WTC11 (cell line): ENCODE results near the gene SLC5A8. TPM values are rescaled to one million over a fixed set of nuclear protein-coding genes. Genes with fewer than 3 reads are reported as not detected.

Source experiments
- ATAC-seq: fragments of 200-7000 bp; cut with Tn5 transposase; 2 replicates; pipeline ENCODE4 v1.10.0; 2021; ENCODE audit warnings: mild to moderate bottlenecking, moderate library complexity
- Bru-seq: library from RNA; stranded (reverse); fragments of 400-500 nt; gene quantifications from one replicate; lab custom pipeline; 2021; lab: Mats Ljungman, UMichigan
- CTCF ChIA-PET: fragments of 300-600 bp; sonication (Branson Sonifier 250); formaldehyde crosslinking; loops from one replicate; lab custom pipeline; 2021; ENCODE audit warnings: antibody characterized with exemption; lab: Charles Lee
- POLR2A ChIA-PET: fragments of 350-600 bp; sonication (Branson Sonifier 250); formaldehyde crosslinking; loops from one replicate; lab custom pipeline; 2021; ENCODE audit warnings: antibody characterized with exemption; lab: Charles Lee
- DNase-seq: peaks from one replicate; pipeline ENCODE4 v3.0.0; 2021; ENCODE audit warnings: low spot score
- H3K27ac Mint-ChIP-seq: 2 replicates; pipeline ENCODE4 v1.8.0; 2021; ENCODE audit warnings: mixed read lengths
- H3K27me3 Mint-ChIP-seq: 2 replicates; pipeline ENCODE4 v1.8.0; 2021; ENCODE audit warnings: low read depth, mild to moderate bottlenecking, moderate library complexity, mixed read lengths
- H3K36me3 Mint-ChIP-seq: 2 replicates; pipeline ENCODE4 v1.8.0; 2021; ENCODE audit warnings: mixed read lengths
- H3K4me1 Mint-ChIP-seq: 2 replicates; pipeline ENCODE4 v1.8.0; 2022; ENCODE audit warnings: mixed read lengths
- H3K4me3 Mint-ChIP-seq: 2 replicates; pipeline ENCODE4 v1.8.0; 2021; ENCODE audit warnings: mild to moderate bottlenecking, moderate library complexity, mixed read lengths
- H3K9me3 Mint-ChIP-seq: 2 replicates; pipeline ENCODE4 v1.8.0; 2021; ENCODE audit warnings: mixed read lengths
- IRF2 ChIP-seq: sonication (generic); formaldehyde crosslinking; IDR thresholded peaks from 2 replicates; pipeline ENCODE4 v1.8.0; 2022; ENCODE audit warnings: low read depth, missing genetic modification reagents, borderline replicate concordance
- JUN ChIP-seq: sonication (generic); formaldehyde crosslinking; IDR thresholded peaks from 2 replicates; pipeline ENCODE4 v1.8.0; 2023; ENCODE audit warnings: mild to moderate bottlenecking, missing genetic modification reagents
- RELA ChIP-seq: sonication (generic); formaldehyde crosslinking; IDR thresholded peaks from 2 replicates; pipeline ENCODE4 v1.8.1; 2022; ENCODE audit warnings: missing genetic modification reagents, mild to moderate bottlenecking, borderline replicate concordance
- SMAD4 ChIP-seq: sonication (generic); formaldehyde crosslinking; IDR thresholded peaks from 2 replicates; pipeline ENCODE4 v1.8.0; 2022; ENCODE audit warnings: mild to moderate bottlenecking, missing genetic modification reagents
- TEAD1 ChIP-seq: sonication (generic); formaldehyde crosslinking; IDR thresholded peaks from 2 replicates; pipeline ENCODE4 v1.8.0; 2022; ENCODE audit warnings: mild to moderate bottlenecking, missing genetic modification reagents
- ZNF219 ChIP-seq: sonication (generic); formaldehyde crosslinking; IDR thresholded peaks from 2 replicates; pipeline ENCODE4 v1.8.0; 2023; ENCODE audit warnings: missing genetic modification reagents, mild to moderate bottlenecking, borderline replicate concordance
- ZNF423 ChIP-seq: fragments of 250-450 bp; sonication (Bioruptor Pico); IDR thresholded peaks from 2 replicates; pipeline ENCODE4 v2.1.2; 2022; ENCODE audit warnings: mild to moderate bottlenecking, moderate library complexity
- ZNF671 ChIP-seq: fragments of 250-450 bp; sonication (Bioruptor Pico); IDR thresholded peaks from 2 replicates; pipeline ENCODE4 v1.8.0; 2021; ENCODE audit warnings: mild to moderate bottlenecking
- long read RNA-seq, 3 experiments: library from RNA in 1 of 3; library from capped mRNA in 1 of 3; library from polyadenylated mRNA in 1 of 3; unstranded in 2 of 3; stranded (forward) in 1 of 3; transcript quantifications; one replicate each; pipeline ENCODE4 v2.0.0, GENCODE V29; 2021
- total RNA-seq: library from RNA; stranded (reverse); gene quantifications from 3 replicates; pipeline ENCODE4 v1.2.3, GENCODE V29; 2021
- TF ChIP-seq, protein P1 (sequence below): sonication (generic); formaldehyde crosslinking; IDR thresholded peaks from 2 replicates; pipeline ENCODE4 v1.8.0; 2022; ENCODE audit warnings: missing genetic modification reagents
- TF ChIP-seq, protein P2 (sequence below): sonication (generic); formaldehyde crosslinking; conservative IDR thresholded peaks from 2 replicates; pipeline ENCODE4 v1.8.1; 2022; ENCODE audit warnings: mild to moderate bottlenecking, missing genetic modification reagents
- TF ChIP-seq, protein P3 (sequence below): sonication (generic); formaldehyde crosslinking; IDR thresholded peaks from 2 replicates; pipeline ENCODE4 v1.8.1; 2023; ENCODE audit warnings: mild to moderate bottlenecking, missing genetic modification reagents
- TF ChIP-seq, protein P4 (sequence below): sonication (generic); formaldehyde crosslinking; IDR thresholded peaks from 2 replicates; pipeline ENCODE4 v1.8.0; 2023; ENCODE audit warnings: missing genetic modification reagents
- TF ChIP-seq, protein P5 (sequence below): fragments of 250-450 bp; sonication (Bioruptor Pico); IDR thresholded peaks from 2 replicates; pipeline ENCODE4 v2.1.2; 2022; ENCODE audit warnings: mild to moderate bottlenecking, moderate library complexity
- TF ChIP-seq, protein P6 (sequence below): sonication (generic); formaldehyde crosslinking; IDR thresholded peaks from 2 replicates; pipeline ENCODE4 v1.8.0; 2022; ENCODE audit warnings: mild to moderate bottlenecking, missing genetic modification reagents

Gene SLC5A8, protein sequence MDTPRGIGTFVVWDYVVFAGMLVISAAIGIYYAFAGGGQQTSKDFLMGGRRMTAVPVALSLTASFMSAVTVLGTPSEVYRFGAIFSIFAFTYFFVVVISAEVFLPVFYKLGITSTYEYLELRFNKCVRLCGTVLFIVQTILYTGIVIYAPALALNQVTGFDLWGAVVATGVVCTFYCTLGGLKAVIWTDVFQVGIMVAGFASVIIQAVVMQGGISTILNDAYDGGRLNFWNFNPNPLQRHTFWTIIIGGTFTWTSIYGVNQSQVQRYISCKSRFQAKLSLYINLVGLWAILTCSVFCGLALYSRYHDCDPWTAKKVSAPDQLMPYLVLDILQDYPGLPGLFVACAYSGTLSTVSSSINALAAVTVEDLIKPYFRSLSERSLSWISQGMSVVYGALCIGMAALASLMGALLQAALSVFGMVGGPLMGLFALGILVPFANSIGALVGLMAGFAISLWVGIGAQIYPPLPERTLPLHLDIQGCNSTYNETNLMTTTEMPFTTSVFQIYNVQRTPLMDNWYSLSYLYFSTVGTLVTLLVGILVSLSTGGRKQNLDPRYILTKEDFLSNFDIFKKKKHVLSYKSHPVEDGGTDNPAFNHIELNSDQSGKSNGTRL
- total RNA-seq (0.05 to 0.07 TPM in 2 of 3 replicates, not detected in the other), Bru-seq, nascent RNA (percentile 17 among the genes with signal in this experiment)
- long read RNA-seq, experiment 1, full-length matches to known transcripts: 1 of 1 reads
- long read RNA-seq, experiment 1, partial matches to known transcripts: 0 of 1 reads
- long read RNA-seq, experiment 1, other reads (novel, unspliced or antisense): 0 of 1 reads
- long read RNA-seq, experiment 2: 0 reads
- long read RNA-seq, experiment 3, partial matches to known transcripts: 1 of 1 reads
- long read RNA-seq, experiment 3, other reads (novel, unspliced or antisense): 0 of 1 reads

DNA sequence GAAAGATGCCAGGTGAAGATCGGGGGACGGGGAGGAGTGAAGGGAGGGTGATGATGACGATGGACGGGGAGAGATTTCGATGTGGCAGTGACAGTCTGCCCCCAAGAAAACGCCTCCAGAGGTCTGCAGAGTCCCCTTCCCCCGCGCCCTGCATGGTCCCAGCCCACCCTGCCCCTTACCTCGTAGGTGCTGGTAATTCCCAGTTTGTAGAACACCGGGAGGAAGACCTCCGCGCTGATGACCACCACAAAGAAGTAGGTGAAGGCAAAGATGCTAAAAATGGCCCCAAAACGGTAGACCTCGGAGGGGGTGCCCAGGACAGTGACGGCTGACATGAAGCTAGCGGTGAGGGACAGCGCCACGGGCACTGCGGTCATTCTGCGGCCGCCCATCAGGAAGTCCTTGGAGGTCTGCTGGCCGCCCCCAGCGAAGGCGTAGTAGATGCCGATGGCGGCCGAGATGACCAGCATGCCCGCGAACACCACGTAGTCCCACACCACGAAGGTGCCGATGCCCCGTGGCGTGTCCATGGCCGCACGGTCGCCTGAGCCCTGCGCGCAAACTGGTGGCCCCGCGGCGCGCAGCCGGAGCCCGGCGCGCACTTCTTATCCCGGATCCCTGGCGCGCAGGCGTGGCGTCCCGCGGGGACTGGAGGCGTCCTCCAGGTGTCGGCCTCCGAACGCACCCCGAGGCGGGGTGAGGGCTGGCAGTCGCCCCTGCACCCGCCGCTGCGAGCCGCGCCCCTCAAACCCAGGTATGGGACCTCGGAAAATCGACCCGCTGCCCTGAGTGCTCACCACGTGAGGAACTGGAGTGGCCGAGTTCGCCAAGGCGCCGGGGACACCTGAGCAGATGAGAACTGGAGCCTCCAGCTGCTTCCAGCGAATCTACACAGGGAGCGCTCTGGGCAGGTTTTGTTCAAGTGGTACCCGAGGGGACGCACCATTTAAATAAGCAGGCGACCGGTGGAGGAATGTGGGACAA, at the start of gene SLC5A8:
Gene SLC5A8 (minus strand): TSS at position 920 of the 984 bp plus-strand sequence. CDS start 390 bp downstream, at position 530.
- ATAC-seq (peak; percentile 90), DNase-seq (peak; percentile 53)
- Mint-ChIP-seq H3K36me3 (peaks cover 7% of the 10 kb centered on the region), H3K4me1 (peaks cover 7% of the 10 kb centered on the region), H3K9me3 (peaks cover 17% of the 10 kb centered on the region), H3K27ac (no peak within 1 kb of the TSS), H3K27me3 (peaks cover 50% of the 10 kb centered on the region), H3K4me3 (peak within 1 kb of the TSS; percentile 65)
- POLR2A ChIA-PET: no interaction called here
- TF ChIP-seq, protein P1, sequence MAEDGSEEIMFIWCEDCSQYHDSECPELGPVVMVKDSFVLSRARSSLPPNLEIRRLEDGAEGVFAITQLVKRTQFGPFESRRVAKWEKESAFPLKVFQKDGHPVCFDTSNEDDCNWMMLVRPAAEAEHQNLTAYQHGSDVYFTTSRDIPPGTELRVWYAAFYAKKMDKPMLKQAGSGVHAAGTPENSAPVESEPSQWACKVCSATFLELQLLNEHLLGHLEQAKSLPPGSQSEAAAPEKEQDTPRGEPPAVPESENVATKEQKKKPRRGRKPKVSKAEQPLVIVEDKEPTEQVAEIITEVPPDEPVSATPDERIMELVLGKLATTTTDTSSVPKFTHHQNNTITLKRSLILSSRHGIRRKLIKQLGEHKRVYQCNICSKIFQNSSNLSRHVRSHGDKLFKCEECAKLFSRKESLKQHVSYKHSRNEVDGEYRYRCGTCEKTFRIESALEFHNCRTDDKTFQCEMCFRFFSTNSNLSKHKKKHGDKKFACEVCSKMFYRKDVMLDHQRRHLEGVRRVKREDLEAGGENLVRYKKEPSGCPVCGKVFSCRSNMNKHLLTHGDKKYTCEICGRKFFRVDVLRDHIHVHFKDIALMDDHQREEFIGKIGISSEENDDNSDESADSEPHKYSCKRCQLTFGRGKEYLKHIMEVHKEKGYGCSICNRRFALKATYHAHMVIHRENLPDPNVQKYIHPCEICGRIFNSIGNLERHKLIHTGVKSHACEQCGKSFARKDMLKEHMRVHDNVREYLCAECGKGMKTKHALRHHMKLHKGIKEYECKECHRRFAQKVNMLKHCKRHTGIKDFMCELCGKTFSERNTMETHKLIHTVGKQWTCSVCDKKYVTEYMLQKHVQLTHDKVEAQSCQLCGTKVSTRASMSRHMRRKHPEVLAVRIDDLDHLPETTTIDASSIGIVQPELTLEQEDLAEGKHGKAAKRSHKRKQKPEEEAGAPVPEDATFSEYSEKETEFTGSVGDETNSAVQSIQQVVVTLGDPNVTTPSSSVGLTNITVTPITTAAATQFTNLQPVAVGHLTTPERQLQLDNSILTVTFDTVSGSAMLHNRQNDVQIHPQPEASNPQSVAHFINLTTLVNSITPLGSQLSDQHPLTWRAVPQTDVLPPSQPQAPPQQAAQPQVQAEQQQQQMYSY (CRISPR knock-in tag): no peak
- TF ChIP-seq TEAD1 (CRISPR knock-in tag) (no peak), JUN (CRISPR knock-in tag) (no peak), ZNF423 (CRISPR knock-in tag) (peak; percentile 70), RELA (CRISPR knock-in tag) (no peak)
- TF ChIP-seq, protein P2, sequence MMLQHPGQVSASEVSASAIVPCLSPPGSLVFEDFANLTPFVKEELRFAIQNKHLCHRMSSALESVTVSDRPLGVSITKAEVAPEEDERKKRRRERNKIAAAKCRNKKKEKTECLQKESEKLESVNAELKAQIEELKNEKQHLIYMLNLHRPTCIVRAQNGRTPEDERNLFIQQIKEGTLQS (CRISPR knock-in tag): no peak
- TF ChIP-seq, protein P3, sequence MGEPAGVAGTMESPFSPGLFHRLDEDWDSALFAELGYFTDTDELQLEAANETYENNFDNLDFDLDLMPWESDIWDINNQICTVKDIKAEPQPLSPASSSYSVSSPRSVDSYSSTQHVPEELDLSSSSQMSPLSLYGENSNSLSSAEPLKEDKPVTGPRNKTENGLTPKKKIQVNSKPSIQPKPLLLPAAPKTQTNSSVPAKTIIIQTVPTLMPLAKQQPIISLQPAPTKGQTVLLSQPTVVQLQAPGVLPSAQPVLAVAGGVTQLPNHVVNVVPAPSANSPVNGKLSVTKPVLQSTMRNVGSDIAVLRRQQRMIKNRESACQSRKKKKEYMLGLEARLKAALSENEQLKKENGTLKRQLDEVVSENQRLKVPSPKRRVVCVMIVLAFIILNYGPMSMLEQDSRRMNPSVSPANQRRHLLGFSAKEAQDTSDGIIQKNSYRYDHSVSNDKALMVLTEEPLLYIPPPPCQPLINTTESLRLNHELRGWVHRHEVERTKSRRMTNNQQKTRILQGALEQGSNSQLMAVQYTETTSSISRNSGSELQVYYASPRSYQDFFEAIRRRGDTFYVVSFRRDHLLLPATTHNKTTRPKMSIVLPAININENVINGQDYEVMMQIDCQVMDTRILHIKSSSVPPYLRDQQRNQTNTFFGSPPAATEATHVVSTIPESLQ: no peak
- CTCF ChIA-PET: interaction anchor here (0.8 kb wide), 1 partner anchor 382 kb away, joined by 3 read pairs; no protein-coding TSS in a partner anchor

DNA sequence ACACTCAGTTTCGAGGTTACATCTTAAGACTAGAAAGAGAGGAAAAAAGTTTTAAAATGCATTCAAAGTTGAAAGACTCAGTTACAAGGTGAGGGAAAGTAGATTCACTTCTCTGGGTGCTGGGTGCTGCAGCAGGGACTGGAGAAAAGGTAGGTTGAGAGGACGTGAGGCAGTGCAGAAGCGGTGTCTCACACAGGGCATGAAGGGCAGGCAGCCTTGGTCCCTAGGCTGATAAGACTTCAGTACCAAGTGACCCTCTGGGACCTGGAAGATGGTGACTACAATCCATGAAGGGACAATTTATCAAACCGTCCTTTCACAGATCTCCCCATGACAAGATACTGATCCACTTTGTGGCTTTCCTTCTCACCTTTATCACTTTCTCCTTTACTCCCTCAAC, 47.3 kb upstream of the SLC5A8 start:
- POLR2A ChIA-PET: no interaction called here
- ATAC-seq: no peak
- TF ChIP-seq ZNF219 (CRISPR knock-in tag) (no peak), ZNF423 (CRISPR knock-in tag) (no peak)
- TF ChIP-seq, all 79 proteins: peak for 0
- Mint-ChIP-seq H3K4me3 (no peak overlapping the region), H3K36me3 (no peaks in the 10 kb centered on the region; the same call in none of the 2 replicates), H3K9me3 (peaks cover 21% of the 10 kb centered on the region), H3K27me3 (no peaks in the 10 kb centered on the region), H3K4me1 (peaks cover 8% of the 10 kb centered on the region), H3K27ac (no peak overlapping the region)
- no peak for DNase-seq
- CTCF ChIA-PET: no interaction called here

DNA sequence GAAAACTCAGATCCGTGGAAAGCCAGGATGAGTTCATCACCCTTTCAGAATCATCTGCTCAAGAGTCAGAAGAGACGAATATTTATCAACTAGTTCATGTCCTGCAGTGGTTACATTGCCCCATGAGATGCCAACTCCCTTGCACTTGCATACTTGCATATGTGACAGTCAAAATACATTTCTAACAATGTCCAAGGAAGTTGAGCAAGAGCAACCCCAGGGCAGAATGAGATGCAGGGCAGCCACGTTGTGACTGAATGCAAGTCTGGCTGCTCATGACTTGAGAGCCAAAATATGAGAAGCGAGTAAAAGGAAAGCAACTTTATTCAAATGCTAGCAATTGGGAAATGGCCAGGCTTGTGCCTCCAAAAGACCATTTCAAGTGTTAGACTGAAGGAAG, 46.2 kb upstream of the SLC5A8 start:
- TF ChIP-seq, protein P4, sequence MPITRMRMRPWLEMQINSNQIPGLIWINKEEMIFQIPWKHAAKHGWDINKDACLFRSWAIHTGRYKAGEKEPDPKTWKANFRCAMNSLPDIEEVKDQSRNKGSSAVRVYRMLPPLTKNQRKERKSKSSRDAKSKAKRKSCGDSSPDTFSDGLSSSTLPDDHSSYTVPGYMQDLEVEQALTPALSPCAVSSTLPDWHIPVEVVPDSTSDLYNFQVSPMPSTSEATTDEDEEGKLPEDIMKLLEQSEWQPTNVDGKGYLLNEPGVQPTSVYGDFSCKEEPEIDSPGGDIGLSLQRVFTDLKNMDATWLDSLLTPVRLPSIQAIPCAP (CRISPR knock-in tag): no peak
- TF ChIP-seq IRF2 (no peak), SMAD4 (CRISPR knock-in tag) (no peak), RELA (CRISPR knock-in tag) (no peak), ZNF671 (CRISPR knock-in tag) (no peak)
- TF ChIP-seq, protein P5, sequence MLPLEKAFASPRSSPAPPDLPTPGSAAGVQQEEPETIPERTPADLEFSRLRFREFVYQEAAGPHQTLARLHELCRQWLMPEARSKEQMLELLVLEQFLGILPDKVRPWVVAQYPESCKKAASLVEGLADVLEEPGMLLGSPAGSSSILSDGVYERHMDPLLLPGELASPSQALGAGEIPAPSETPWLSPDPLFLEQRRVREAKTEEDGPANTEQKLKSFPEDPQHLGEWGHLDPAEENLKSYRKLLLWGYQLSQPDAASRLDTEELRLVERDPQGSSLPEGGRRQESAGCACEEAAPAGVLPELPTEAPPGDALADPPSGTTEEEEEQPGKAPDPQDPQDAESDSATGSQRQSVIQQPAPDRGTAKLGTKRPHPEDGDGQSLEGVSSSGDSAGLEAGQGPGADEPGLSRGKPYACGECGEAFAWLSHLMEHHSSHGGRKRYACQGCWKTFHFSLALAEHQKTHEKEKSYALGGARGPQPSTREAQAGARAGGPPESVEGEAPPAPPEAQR: no peak
- TF ChIP-seq, protein P6, sequence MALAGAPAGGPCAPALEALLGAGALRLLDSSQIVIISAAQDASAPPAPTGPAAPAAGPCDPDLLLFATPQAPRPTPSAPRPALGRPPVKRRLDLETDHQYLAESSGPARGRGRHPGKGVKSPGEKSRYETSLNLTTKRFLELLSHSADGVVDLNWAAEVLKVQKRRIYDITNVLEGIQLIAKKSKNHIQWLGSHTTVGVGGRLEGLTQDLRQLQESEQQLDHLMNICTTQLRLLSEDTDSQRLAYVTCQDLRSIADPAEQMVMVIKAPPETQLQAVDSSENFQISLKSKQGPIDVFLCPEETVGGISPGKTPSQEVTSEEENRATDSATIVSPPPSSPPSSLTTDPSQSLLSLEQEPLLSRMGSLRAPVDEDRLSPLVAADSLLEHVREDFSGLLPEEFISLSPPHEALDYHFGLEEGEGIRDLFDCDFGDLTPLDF (CRISPR knock-in tag): no peak
- Mint-ChIP-seq H3K36me3 (no peaks in the 10 kb centered on the region; the same call in none of the 2 replicates), H3K27me3 (no peaks in the 10 kb centered on the region), H3K9me3 (peaks cover 21% of the 10 kb centered on the region), H3K27ac (no peak overlapping the region), H3K4me3 (no peak overlapping the region), H3K4me1 (peaks cover 8% of the 10 kb centered on the region)
- ATAC-seq (no peak), DNase-seq (no peak)
- ChIA-PET CTCF (no interaction called here), POLR2A (no interaction called here)
